GM08714 (cell line): ENCODE data around the gene SORCS2.

Source experiments
- H3K4me3 ChIP-seq: fragments of 200-500 bp; sonication (Bioruptor generic); 2 replicates; pipeline ENCODE4 v1.5.1; 2014; ENCODE audit warnings: mild to moderate bottlenecking, low read length, inconsistent platforms
- ZNF274 ChIP-seq: IDR thresholded peaks from 2 replicates; pipeline ENCODE4 v1.6.1; 2012; ENCODE audit warnings: mild to moderate bottlenecking, low read depth, low read length

The SORCS2 gene

DNA sequence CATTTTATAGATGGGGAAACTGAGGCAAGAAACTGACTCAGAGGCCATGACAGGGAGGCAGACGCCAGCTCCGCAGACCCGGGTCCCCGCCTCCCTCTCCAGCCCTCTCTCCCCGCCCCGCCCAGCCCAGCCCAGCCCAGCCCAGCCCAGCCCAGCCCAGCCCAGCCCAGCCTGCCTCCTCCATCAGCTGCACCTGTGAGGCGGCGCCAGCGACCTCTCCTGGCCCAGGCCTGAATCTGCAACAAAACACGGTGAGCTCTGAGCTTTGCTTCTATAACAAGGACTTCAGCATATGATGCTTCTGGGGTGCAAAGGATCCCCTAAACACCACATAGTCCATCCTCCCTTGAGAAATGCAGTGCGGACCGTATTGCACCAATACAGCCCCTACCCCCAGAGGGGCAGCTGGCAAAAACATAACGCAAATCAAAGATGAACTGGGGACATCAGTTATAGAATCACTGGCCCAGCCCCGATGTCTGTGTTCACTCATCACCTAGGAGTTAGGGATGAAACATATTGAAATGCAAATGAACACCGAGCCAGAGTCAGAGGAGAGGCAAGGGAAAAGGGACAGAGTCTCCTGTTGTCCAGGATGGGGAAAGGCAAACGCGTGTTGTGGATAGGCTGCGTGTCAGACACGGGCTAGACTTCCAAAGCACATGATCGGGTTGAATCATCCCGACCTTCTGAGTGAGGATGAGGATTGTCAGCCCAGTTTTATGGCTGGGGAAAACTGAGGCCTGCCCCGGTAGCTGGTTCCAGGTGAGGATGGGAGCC, 458.5 kb downstream of the SORCS2 start:
- TF ChIP-seq ZNF274, result no peak

DNA sequence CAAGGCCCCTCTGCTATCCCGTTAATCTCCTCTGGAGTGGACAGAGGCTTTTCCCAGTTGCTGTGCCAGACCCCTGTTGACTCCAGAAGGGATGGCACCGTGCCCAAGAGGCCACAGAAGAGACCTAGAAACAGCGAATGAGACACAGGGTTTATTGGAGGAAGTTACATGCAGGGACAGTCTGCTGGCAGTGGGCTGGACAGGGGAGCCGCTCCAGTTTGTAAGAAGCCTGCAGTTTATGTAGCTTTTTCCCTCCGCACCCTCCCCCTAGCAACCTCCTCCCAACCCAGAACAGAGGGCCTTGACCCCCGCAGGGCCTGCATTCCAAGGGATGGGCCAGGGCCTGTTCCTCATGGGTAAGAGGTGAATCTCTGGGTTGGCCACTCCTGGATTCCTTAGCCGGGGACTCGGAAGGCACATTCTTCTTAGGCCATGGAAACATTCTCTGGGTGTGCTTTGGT, 459.2 kb downstream of the SORCS2 start:
- TF ChIP-seq ZNF274, result no peak
- H3K4me3 ChIP-seq, result no peak overlapping the region

More for the DNA sequence above, 458.5 kb downstream of the SORCS2 start:
- no peak overlapping the region for H3K4me3 ChIP-seq

DNA sequence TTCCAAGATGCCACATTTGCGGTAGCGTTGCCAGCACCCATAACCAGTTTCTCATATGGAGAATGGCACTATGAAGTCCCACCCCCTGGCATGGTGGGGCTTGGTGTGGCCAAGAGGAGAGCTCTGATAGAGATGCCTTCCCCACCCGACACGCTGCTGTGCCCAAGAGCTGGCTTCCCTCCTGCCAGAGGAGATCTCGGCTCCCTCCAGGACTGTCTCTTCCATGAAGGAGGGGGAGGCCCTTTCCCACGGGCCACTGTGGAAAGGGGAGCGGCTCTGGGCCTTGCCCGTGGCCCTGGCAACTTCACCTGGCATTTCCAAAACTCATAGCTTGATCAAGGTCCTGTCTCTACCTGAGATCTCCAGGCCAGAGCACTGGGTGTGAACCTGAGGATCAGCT, 459.7 kb downstream of the SORCS2 start:
- H3K4me3 ChIP-seq, result no peak overlapping the region
- TF ChIP-seq ZNF274, result no peak

DNA sequence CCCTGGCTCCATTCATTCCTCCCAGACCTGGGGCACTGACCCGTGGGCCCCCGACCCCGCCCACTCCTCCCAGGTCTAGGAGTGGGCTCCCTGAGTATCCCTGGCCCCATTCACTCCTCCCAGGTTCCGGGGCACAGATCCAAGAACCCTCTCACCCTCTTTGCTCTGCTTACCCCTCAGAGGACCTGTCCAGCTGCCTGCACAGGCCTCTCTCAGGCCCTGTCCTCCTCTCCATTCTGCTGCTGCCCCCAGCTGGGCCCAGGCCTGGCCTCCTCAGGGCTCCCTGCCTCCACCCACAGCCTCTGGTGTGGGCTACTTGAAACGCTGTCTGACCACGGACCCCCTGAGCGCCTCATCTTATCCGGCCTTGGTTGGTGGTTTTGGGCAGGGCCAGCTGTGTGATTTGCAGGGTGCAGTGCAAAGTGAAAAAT, 460.1 kb downstream of the SORCS2 start:
- TF ChIP-seq ZNF274, result no peak
- H3K4me3 ChIP-seq, result no peak overlapping the region

DNA sequence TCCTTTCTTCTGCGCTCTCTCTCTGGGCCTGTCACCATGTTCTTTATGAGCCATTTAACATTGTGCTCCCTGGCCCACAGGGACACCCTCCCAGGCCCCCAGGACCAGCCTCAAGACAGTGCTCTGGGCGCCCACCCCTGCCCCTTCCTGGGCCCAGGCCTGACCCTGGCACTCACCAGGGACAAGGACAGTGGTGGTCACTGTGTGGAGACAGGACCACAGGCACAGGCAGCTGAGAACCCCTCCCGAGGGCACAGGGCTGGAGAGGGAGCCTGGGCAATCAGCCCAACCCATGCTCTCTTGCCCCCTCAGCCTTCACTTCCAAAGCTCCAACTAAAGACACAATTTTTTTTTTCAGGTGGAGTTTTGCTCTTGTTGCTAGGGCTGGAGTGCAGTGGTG, 460.6 kb downstream of the SORCS2 start:
- H3K4me3 ChIP-seq, result no peak overlapping the region
- TF ChIP-seq ZNF274, result no peak

DNA sequence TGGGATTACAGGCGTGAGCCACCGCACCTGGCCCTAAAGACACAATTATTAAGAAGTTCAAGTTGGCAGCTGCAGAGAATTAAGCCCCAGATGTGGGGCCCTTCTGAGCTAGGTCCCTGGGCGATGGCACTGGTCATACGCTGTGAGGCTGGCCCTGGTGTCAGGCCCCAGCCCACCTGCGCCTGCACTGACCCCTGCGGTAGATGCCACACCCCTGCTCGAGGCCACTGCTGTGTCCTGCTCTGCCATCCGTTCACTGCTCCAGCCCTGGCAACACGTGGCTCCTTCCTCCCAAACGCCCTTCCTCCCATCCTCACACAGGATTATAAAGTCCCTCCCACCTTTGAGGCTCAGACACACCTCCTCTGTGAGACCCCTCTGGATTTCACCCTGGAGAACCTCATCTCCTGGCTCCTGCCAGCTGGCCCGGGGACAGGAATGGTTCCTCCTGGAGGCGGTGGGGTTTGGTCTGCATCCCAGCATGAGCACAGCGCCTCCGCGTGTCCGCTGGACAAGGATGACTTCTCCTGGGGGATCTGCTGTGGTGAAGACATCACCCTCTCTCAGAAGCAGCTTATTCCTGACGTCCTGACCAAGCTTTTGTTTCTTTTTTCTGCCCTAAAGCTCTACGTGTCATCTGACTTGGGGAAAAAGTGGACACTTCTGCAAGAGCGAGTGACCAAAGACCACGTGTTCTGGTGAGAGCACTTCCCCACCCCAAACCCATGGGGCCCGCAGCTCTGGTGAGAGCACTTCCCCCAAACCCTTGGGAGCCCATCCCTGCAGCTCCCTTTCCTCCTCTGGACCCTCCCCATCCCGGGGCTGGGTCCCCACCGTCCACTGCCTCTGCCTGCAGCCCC, 461.4 kb downstream of the SORCS2 start:
- TF ChIP-seq ZNF274, result no peak
- H3K4me3 ChIP-seq, result no peak overlapping the region

DNA sequence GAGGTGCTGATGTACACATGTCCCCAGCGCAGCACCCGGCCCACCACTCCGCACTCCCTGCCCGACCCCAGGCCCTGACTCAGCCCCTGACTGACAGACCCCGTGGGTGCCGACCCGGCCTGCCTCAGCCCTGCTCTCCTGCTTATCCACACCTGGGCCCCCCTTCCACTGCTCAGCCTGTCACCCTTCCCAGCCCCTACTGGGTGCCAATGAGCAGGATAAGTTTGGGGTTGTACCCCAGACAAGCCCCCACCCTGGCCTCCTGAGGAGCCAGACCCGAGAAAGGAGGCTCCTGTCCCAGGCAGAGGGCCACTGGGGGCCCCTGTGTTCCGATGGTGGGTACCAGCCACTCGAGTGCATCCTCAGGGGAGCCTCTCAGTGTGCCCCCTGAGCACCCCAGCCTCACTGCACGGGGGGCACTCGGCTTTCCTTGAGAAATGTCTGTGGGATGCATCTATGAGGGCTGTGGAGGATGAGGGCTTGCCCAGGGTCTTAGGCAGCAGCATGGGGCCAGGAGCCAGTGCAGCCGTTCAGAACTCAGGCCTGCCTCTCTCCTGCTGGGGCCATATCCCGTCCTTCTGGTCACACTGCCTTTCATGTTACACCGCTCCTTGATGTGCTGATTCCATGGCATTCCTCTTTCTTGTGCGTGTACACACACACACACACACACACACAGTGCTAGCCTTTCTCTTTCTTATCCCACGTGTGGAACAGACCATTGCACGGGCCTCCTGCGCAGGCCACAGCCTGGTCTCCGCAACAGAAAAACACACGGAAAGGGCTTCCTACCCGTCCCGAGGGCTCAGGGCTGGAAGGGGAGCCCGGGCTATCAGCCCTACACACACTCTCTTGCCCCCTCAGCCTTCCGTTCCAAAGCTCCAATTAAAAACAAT, 462.5 kb downstream of the SORCS2 start:
- no peak for TF ChIP-seq ZNF274
- H3K4me3 ChIP-seq, result no peak overlapping the region

DNA sequence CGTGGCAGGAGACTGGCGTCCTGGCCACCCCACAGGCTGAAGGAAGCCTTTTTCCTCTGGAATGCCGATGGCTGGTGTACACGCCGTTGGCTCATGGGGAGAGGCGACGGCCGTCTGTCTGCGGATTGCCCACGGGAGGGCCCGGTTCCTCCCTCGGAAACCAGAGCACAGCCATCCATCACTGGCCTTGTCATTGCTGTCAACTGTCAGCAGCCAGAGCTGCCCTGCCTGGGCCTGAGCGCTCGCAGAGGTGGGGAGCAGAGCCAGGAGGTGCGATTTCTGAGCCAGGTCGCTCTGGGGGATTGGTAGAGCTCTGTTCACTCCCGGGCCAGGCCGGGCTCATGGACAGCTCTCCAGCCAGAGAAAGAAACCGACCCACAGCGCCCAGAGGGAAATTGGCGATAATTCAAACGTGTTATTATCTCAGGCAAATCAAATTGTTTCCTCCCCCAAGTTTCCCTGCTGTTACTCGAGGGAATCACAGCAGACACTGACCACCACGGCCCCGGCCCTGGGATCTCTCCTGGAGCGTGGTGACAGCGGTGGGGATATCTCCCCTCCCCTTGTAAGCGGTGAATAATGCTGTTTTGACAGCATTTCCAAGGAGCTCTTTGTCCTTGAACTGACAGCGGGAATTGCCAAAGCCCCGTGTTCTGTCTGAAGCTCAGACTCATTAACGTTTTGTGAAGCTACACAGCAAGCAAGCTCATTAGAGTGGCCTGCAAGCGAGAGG, 463.3 kb downstream of the SORCS2 start:
- TF ChIP-seq ZNF274, result no peak
- no peak overlapping the region for H3K4me3 ChIP-seq

DNA sequence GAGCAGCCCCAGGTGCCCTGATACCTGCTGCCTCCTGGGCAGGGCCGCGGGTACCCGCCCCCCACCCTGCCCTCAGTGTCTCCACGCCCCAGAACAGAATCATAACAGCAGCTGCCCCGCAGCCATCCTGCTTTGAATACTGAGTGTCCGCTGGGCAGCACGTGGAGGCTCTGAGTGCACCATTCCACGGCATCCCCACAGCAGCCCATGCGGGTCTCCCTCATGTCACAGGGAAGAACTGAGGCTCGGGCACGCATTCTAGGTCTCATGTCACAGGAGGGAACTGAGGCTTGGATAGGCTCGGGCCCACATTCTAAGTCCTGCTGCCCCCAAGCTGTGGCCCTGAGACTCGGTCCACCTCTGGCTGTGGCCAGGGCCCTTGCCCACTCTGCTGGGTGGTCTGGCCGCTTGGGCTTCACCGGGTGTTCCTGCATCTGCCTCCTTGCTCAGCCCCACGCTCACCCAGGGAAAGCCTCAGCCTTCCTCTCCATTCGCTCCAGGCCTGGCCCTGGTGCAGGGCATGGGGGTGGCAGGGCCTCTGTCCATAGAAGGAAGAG, 464.0 kb downstream of the SORCS2 start:
- no peak overlapping the region for H3K4me3 ChIP-seq
- TF ChIP-seq ZNF274, result no peak

DNA sequence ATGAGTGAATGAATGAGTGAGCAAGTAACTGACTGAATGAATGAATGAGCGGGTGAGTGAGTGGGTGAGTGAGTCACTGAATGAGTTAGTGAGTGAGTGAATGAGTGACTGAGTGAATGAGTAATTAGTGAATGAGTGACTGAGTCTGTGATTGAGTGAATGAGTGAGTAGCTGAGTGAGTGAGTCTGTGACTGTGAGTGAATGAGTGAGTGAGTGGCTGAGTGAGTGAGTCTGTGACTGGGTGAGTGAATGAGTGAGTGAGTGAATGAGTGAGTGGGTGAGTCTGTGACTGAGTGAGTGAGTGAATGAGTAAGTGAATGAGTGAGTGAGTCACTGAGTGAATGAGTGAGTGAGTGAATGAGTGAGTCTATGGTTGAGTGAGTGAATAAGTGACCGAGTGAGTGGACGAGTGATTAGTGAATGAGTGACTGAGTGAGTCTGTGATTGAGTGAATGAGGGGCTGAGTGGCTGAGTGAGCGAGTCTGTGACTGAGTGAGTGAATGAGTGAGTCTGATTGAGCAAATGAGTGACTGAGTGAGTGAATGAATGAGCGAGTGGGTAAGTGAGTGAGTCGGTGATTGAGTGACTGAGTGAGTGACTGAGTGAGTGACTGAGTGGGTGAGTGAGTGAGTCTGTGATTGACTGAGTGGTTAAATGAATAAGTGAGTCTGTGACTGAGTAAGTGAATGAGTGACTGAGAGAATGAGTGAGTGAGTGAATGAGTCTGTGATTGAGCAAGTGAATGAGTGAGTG, 465.4 kb downstream of the SORCS2 start:
- TF ChIP-seq ZNF274, result no peak
- H3K4me3 ChIP-seq, result no peak overlapping the region

DNA sequence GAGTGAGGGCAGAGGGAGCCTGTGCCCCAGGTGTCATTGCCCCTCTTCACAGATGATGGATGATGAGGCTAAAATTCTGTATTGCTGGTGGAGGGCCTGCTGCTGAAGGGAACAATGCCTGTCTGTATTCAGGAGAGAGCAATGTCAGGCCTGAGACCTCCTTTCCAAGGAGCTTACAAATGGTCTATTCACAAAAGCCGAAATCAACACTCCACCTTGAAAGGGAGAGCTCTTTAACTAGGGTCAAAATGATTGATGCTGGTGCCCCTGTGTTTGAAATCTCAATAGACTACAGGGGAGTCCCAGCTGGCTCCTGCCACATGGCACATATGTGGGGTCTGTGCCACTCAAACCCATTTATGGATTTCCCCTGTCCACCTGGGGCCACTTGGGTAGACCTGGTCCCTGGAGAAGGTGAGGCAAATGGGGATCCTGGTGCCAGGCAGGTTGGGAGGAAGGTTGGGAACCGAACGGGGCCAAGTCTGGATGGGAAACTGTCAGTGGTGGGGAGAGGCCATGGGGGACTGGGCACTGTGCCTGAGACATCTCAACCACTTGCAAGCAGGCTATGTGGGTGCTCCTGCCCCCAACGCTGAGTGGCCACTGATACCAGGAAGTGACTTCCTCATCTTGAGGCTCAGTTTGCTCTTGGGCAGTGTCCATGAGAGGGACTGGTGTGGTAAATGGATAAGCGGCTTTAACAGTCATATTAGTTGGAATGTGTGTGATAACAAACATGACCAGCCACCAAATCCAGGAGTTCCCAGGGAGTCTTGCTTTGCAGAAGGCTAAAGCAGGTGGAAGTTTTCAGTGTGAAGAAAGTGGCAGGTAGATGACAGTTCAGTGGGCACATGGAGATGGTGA, 466.2 kb downstream of the SORCS2 start:
- H3K4me3 ChIP-seq, result no peak overlapping the region
- no peak for TF ChIP-seq ZNF274

DNA sequence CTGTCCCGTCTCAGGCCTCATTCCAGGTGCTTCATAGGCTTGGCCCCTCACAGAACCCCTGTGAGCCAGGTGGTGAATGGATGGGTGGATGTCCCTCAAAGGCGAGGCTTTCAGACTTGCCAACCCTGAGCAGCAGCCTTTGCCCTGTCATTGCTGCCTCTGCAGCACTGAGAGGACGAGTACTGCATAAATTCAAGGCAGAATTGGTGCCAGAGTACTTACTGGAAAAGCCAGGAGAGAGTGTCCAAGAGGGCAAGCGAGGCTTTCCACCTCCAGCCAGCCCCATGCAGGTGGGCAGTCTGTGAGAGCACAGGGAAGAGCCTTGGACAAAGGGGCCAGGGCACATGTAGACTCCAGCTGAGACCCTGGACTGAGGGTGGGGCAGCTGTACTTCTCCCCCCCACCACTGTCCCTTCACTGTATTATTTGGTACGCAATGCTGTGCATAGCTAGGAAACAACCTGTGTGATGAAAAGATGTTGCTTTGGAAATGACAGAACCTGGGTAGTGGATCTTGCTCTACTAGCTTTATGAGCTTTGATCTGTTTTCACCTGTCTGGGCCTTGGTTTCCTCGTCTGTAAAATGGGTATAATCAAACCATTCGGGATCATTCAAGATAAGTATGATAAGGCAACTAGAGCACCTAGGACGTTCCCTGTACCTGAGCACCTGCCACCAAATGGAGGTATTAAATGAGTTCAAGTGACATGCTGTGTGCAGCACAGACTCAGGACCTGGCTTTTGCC, 467.3 kb downstream of the SORCS2 start:
- TF ChIP-seq ZNF274, result no peak

More for the DNA sequence above, 467.3 kb downstream of the SORCS2 start:
- H3K4me3 ChIP-seq, result no peak overlapping the region
